HepG2 (cell line): ENCODE data around the gene DHRS13. TPM values are rescaled to one million over a fixed set of nuclear protein-coding genes. Genes with fewer than 3 reads are reported as not detected.

Source experiments
- ARNTL ChIP-seq: sonication (generic); formaldehyde crosslinking; IDR thresholded peaks from 2 replicates; pipeline ENCODE4 v1.4.0; 2020; ENCODE audit warnings: mild to moderate bottlenecking, missing genetic modification reagents
- GTF2F1 ChIP-seq: fragments of 150-350 bp; IDR thresholded peaks from 2 replicates; pipeline ENCODE4 v1.6.1; 2014; ENCODE audit warnings: low read length
- JUN ChIP-seq: sonication (generic); formaldehyde crosslinking; IDR thresholded peaks from 2 replicates; pipeline ENCODE4 v1.4.0; 2020; ENCODE audit warnings: mild to moderate bottlenecking, missing genetic modification reagents
- SOX13 ChIP-seq, 3 experiments: fragments of 450-650 bp in 1 of 3; sonication (generic) in 1 of 3; formaldehyde crosslinking in 1 of 3; IDR thresholded peaks in 2 of 3; conservative IDR thresholded peaks in 1 of 3; 2 replicates each; pipeline versions ENCODE4 v1.5.0 to v1.6.1; 2016 to 2020; ENCODE audit warnings: antibody characterized with exemption in 1 of 3, mild to moderate bottlenecking in 1 of 3, missing compliant biosample characterization in 1 of 3, missing genetic modification reagents in 1 of 3, moderate library complexity in 1 of 3
- TBL1XR1 ChIP-seq: fragments of 150-350 bp; IDR thresholded peaks from 2 replicates; pipeline ENCODE4 v1.6.1; 2014; ENCODE audit warnings: borderline replicate concordance, low read length; ENCODE audit not compliant: partially characterized antibody
- ZMYM2 ChIP-seq: sonication (generic); formaldehyde crosslinking; IDR thresholded peaks from 2 replicates; pipeline ENCODE4 v1.8.0; 2022; ENCODE audit warnings: mild to moderate bottlenecking, missing genetic modification reagents
- ZNF225 ChIP-seq: sonication (generic); formaldehyde crosslinking; IDR thresholded peaks from 2 replicates; pipeline ENCODE4 v1.4.0; 2020; ENCODE audit warnings: mild to moderate bottlenecking, missing genetic modification reagents
- ZNF367 ChIP-seq: sonication (generic); formaldehyde crosslinking; IDR thresholded peaks from 2 replicates; pipeline ENCODE4 v1.4.0; 2020; ENCODE audit warnings: missing genetic modification reagents, borderline replicate concordance
- ZNF441 ChIP-seq: sonication (generic); formaldehyde crosslinking; IDR thresholded peaks from 2 replicates; pipeline ENCODE4 v1.7.0; 2021; ENCODE audit warnings: missing genetic modification reagents, borderline replicate concordance
- ZNF451 ChIP-seq: sonication (generic); formaldehyde crosslinking; IDR thresholded peaks from 2 replicates; pipeline ENCODE4 v1.5.0; 2020; ENCODE audit warnings: mild to moderate bottlenecking, missing genetic modification reagents
- ZNF605 ChIP-seq: sonication (generic); formaldehyde crosslinking; IDR thresholded peaks from 2 replicates; pipeline ENCODE4 v1.8.0; 2022; ENCODE audit warnings: mild to moderate bottlenecking, missing genetic modification reagents
- ZNF674 ChIP-seq: sonication (generic); formaldehyde crosslinking; IDR thresholded peaks from 2 replicates; pipeline ENCODE4 v1.5.0; 2020; ENCODE audit warnings: low read depth, mild to moderate bottlenecking, missing genetic modification reagents
- polyA plus RNA-seq, 8 experiments: library from polyadenylated mRNA; depleted of rRNA in 3 of 8; stranded (reverse) in 7 of 8; unstranded in 1 of 8; fragments of >200 nt; fragmentation: Illumina TruSeq in 4 of 8; extraction: Trizol in 4 of 8; gene quantifications; 2 replicates each; pipeline versions ENCODE4 v1.2.1 to v1.2.3, GENCODE V29; 2011 to 2016; ENCODE audit warnings: low read depth in 4 of 8, missing spikeins in 1 of 8, mixed read lengths in 1 of 8; ENCODE audit not compliant: insufficient read depth in 1 of 8
- total RNA-seq, 5 experiments: library from RNA; depleted of rRNA; stranded (reverse); fragments of >200 nt; fragmentation: Illumina TruSeq; extraction: Trizol; gene quantifications; 2 replicates each; pipeline ENCODE4 v1.2.3, GENCODE V29; 2016; ENCODE audit warnings: low read depth in 1 of 5
- TF ChIP-seq, protein P1 (sequence below): IDR thresholded peaks from 2 replicates; pipeline ENCODE4 v1.6.1; 2016; ENCODE audit warnings: low read depth, missing genetic modification reagents, missing compliant biosample characterization
- TF ChIP-seq, protein P2 (sequence below): sonication (generic); IDR thresholded peaks from 2 replicates; pipeline ENCODE4 v1.6.1; 2016; ENCODE audit warnings: low read depth, borderline replicate concordance
- TF ChIP-seq, protein P3 (sequence below): sonication (generic); formaldehyde crosslinking; IDR thresholded peaks from 2 replicates; pipeline ENCODE4 v1.5.1; 2020; ENCODE audit warnings: mild to moderate bottlenecking, missing genetic modification reagents, moderate library complexity

DHRS13 gene
- total and polyA plus RNA-seq, 2 of the 13 experiments (the other 11 are each of a cell fraction or from before 2014, with no cell fraction given), result 11.8 to 12.6 TPM

DNA sequence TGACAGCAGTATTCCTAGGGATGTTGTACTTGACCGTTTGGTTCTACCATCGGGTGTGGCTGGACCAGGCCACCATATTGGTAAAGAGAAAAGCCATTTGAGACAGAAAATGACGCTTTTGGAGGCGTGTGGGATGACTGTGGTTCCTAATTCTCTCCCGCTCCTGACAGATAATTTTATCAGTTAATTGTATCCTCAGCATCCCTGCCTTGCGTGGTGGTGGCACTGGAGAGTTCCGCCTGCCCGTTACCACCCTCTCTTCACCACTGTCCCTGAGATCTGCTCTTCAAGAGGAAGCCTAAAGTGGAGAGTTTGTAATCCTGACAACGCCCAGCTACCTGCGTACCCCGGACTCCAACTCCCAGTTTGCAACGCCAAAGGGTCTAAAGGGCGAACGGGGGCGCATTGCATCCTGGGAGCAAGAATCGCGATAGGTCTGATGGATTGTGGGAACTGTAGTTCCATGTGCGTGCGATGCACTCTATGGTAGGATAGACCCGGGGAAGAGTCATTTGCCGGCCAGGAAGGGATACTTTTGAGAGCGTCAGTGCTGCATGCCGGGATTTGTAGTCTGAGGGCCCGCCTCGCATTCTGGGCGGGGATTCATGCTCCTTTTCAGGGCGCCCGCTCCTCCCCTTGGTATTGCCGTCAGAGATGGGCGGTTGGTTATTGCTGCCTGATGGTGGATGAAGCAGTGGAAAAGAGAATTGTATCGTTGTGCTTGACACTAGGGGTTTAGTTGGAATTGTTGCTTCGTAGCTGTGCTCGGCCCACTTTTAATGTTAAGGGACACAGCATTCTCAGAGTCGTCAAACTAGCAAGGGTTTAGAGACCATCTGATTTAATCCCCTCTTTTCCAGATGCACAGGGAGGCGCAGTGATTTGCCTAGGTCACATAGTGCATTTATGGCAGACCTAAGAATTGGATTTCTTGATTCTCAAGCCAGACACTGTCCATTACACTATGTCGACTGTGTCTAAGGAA lies 49.4 kb upstream of the DHRS13 start (continued):
- TF ChIP-seq, protein P1, sequence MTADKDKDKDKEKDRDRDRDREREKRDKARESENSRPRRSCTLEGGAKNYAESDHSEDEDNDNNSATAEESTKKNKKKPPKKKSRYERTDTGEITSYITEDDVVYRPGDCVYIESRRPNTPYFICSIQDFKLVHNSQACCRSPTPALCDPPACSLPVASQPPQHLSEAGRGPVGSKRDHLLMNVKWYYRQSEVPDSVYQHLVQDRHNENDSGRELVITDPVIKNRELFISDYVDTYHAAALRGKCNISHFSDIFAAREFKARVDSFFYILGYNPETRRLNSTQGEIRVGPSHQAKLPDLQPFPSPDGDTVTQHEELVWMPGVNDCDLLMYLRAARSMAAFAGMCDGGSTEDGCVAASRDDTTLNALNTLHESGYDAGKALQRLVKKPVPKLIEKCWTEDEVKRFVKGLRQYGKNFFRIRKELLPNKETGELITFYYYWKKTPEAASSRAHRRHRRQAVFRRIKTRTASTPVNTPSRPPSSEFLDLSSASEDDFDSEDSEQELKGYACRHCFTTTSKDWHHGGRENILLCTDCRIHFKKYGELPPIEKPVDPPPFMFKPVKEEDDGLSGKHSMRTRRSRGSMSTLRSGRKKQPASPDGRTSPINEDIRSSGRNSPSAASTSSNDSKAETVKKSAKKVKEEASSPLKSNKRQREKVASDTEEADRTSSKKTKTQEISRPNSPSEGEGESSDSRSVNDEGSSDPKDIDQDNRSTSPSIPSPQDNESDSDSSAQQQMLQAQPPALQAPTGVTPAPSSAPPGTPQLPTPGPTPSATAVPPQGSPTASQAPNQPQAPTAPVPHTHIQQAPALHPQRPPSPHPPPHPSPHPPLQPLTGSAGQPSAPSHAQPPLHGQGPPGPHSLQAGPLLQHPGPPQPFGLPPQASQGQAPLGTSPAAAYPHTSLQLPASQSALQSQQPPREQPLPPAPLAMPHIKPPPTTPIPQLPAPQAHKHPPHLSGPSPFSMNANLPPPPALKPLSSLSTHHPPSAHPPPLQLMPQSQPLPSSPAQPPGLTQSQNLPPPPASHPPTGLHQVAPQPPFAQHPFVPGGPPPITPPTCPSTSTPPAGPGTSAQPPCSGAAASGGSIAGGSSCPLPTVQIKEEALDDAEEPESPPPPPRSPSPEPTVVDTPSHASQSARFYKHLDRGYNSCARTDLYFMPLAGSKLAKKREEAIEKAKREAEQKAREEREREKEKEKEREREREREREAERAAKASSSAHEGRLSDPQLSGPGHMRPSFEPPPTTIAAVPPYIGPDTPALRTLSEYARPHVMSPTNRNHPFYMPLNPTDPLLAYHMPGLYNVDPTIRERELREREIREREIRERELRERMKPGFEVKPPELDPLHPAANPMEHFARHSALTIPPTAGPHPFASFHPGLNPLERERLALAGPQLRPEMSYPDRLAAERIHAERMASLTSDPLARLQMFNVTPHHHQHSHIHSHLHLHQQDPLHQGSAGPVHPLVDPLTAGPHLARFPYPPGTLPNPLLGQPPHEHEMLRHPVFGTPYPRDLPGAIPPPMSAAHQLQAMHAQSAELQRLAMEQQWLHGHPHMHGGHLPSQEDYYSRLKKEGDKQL (CRISPR knock-in tag), result no peak
- no peak; the same call in 1 of the 2 replicates for TF ChIP-seq ARNTL
- TF ChIP-seq GTF2F1, result 0 out of 2 replicates have a peak, but pooled peaks have one; percentile 38
- TF ChIP-seq, protein P2, sequence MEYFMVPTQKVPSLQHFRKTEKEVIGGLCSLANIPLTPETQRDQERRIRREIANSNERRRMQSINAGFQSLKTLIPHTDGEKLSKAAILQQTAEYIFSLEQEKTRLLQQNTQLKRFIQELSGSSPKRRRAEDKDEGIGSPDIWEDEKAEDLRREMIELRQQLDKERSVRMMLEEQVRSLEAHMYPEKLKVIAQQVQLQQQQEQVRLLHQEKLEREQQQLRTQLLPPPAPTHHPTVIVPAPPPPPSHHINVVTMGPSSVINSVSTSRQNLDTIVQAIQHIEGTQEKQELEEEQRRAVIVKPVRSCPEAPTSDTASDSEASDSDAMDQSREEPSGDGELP, result peak; percentile 26; the same call in 1 of the 2 replicates
- no peak for TF ChIP-seq ZNF451 (CRISPR knock-in tag)
- TF ChIP-seq, protein P3, sequence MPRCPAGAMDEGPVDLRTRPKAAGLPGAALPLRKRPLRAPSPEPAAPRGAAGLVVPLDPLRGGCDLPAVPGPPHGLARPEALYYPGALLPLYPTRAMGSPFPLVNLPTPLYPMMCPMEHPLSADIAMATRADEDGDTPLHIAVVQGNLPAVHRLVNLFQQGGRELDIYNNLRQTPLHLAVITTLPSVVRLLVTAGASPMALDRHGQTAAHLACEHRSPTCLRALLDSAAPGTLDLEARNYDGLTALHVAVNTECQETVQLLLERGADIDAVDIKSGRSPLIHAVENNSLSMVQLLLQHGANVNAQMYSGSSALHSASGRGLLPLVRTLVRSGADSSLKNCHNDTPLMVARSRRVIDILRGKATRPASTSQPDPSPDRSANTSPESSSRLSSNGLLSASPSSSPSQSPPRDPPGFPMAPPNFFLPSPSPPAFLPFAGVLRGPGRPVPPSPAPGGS (CRISPR knock-in tag), result 0 out of 2 replicates have a peak, but pooled peaks have one; percentile 37
- TF ChIP-seq ZNF605 (CRISPR knock-in tag), result peak; percentile 49; the same call in 1 of the 2 replicates
- no peak for TF ChIP-seq SOX13 (IDR thresholded peaks at IDR 0.05)
- no peak for TF ChIP-seq SOX13 (CRISPR knock-in tag; conservative IDR thresholded peaks at IDR 0.05 in 1 of 2, IDR thresholded peaks at IDR 0.05 in 1 of 2)
- peak; percentile 88 for TF ChIP-seq TBL1XR1
- 0 out of 2 replicates have a peak, but pooled peaks have one; percentile 55 for TF ChIP-seq ZNF674
- no peak for TF ChIP-seq ZNF367
- no peak for TF ChIP-seq ZMYM2
- TF ChIP-seq ZNF225 (CRISPR knock-in tag), result no peak
- peak; percentile 72; the same call in 1 of the 2 replicates for TF ChIP-seq JUN
- TF ChIP-seq ZNF441 (CRISPR knock-in tag), result peak; percentile 57; the same call in 1 of the 2 replicates
